Stomach (tissue), 9 donors: ENCODE data around the gene FAM83E. TPM values are rescaled to one million over a fixed set of nuclear protein-coding genes. Genes with fewer than 3 reads are reported as not detected.

Source experiments
- DNase-seq, 2 donors: peaks; one replicate each; pipeline versions ENCODE4 v3.0.0 to v3.0.0-alpha.2; 2013 to 2019
- H3K27ac ChIP-seq, 5 donors: fragments of 200-600 bp in 4 of 5; sonication (generic) in 4 of 5; one replicate each; pipeline ENCODE4 v1.5.1; 2013 to 2019; ENCODE audit warnings: mild to moderate bottlenecking in 1 of 5, moderate library complexity in 1 of 5
- H3K27me3 ChIP-seq, 3 donors: fragments of 200-600 bp; sonication (generic); one replicate each; pipeline ENCODE4 v1.5.1; 2017 to 2019; ENCODE audit warnings: mixed run types in 1 of 3
- H3K36me3 ChIP-seq, 4 donors: fragments of 200-600 bp; sonication (generic); 1 replicate in 3 of 4; 2 replicates in 1 of 4; pipeline ENCODE4 v1.5.1; 2016 to 2019
- H3K4me1 ChIP-seq, 4 donors: fragments of 200-600 bp; sonication (generic); one replicate each; pipeline ENCODE4 v1.5.1; 2016 to 2019
- H3K4me3 ChIP-seq, 4 donors: fragments of 200-600 bp; sonication (generic) in 3 of 4; one replicate each; pipeline ENCODE4 v1.5.1; 2016 to 2019; ENCODE audit warnings: mild to moderate bottlenecking in 1 of 4
- H3K9me3 ChIP-seq, 4 donors: fragments of 200-600 bp; sonication (generic); one replicate each; pipeline ENCODE4 v1.5.1; 2016 to 2019
- CTCF ChIP-seq, 7 experiments: fragments of 450-650 bp in 4 of 7; fragments of 200-600 bp in 3 of 7; sonication (generic) in 3 of 7; IDR thresholded peaks; one replicate each; pipeline ENCODE4 v1.5.1; 2016 to 2019; ENCODE audit warnings: antibody characterized with exemption in 7 of 7, control low read depth in 2 of 7, mild to moderate bottlenecking in 1 of 7
- EP300 ChIP-seq: sonication (generic); formaldehyde crosslinking; IDR thresholded peaks from one replicate; pipeline ENCODE4 v1.6.1; 2017; ENCODE audit warnings: antibody characterized with exemption
- POLR2A ChIP-seq, 4 donors: fragments of 450-650 bp; IDR thresholded peaks; one replicate each; pipeline ENCODE4 v1.6.1; 2016; ENCODE audit warnings: antibody characterized with exemption in 4 of 4, control low read depth in 2 of 4, mild to moderate bottlenecking in 1 of 4, moderate library complexity in 1 of 4
- POLR2AphosphoS5 ChIP-seq, 3 donors: sonication (generic); formaldehyde crosslinking; IDR thresholded peaks; one replicate each; pipeline ENCODE4 v1.6.1; 2016; ENCODE audit warnings: antibody characterized with exemption in 3 of 3
- WGBS, 5 donors: extraction: QIAGEN DNeasy Blood & Tissue Kit in 3 of 5; methylation state at CpG; one replicate each; pipeline versions ENCODE4 v1.1.5 to v1.1.7; 2013 to 2018; 5-methylcytosine and 5-hydroxymethylcytosine counted together
- intact Hi-C: fragments of 100-400 bp; cut with DNase I; formaldehyde crosslinking; loops from one replicate; pipeline ENCODE4 v1.15.1; 2023; ENCODE audit warnings: low total_unique reads
- polyA plus RNA-seq, 3 donors: library from polyadenylated mRNA; stranded (reverse); fragments of 200-250 nt; gene quantifications; one replicate each; pipeline ENCODE4 v1.2.3, GENCODE V29; 2013
- total RNA-seq, 5 donors: library from RNA; depleted of rRNA; stranded (reverse); fragments of >200 nt; gene quantifications; one replicate each; pipeline versions ENCODE4 v1.1.0 to v1.2.3, GENCODE V29; 2014 to 2016
- donor health status: healthy with polysubstance abuse.
- donor health status: Bipolar disorder and iron deficiency.
- donor health status: healthy.

The FAM83E gene
- total and polyA plus RNA-seq, 8 donors, result 13.3 to 275 (median 46.3) TPM

- no peak for DNase-seq
- WGBS, 5 donors, result 0 to 2% (median 1%) methylated on average over 18 of the region's 18 CpGs
- Histone ChIP-seq H3K4me1 (peaks cover 45 to 76% (median 62%) of the 10 kb centered on the region in 4 donors), H3K27ac (peak overlapping the region; percentile 77 to 94 (median 93)), H3K9me3 (no peaks in the 10 kb centered on the region), H3K36me3 (peaks cover 24 to 32% (median 30%) of the 10 kb centered on the region in 4 donors), H3K4me3 (peak overlapping the region; percentile 72 to 93 (median 90)), H3K27me3 (no peaks in the 10 kb centered on the region)
- TF ChIP-seq POLR2AphosphoS5 (IDR thresholded peaks at IDR 0.05), result no peak
- intact Hi-C loops, result no loop called here
These were observed 3.5 kb upstream of the FAM83E start for GRCh38 chr19:48618278-48618915.

GRCh38 chr19:48617146-48617937 lies 2.5 kb upstream of the FAM83E start:
- H3K36me3 ChIP-seq, result peaks cover 24 to 32% (median 30%) of the 10 kb centered on the region in 4 donors

GRCh38 chr19:48616491-48617056 lies 1.7 kb upstream of the FAM83E start:
- TF ChIP-seq POLR2AphosphoS5 (IDR thresholded peaks at IDR 0.05) (no peak), EP300 (no peak), POLR2A (IDR thresholded peaks at IDR 0.05) (no peak), CTCF (IDR thresholded peaks at IDR 0.05) (no peak)
- Histone ChIP-seq H3K27ac (peak overlapping the region; percentile 77 to 94 (median 93)), H3K4me3 (peak overlapping the region in 3 of 4 donors; percentile 72 to 93 (median 90)), H3K4me1 (peaks cover 38 to 71% (median 65%) of the 10 kb centered on the region in 4 donors), H3K9me3 (no peaks in the 10 kb centered on the region), H3K27me3 (no peaks in the 10 kb centered on the region), H3K36me3 (peaks cover 24 to 36% (median 31%) of the 10 kb centered on the region in 4 donors)
- WGBS, 5 donors, result 44 to 50% (median 47%) methylated on average over 12 of the region's 12 CpGs
- intact Hi-C loops, result no loop called here
- no peak for DNase-seq

More at GRCh38 chr19:48617146-48617937, 2.5 kb upstream of the FAM83E start:
- no peaks in the 10 kb centered on the region for H3K9me3 ChIP-seq
- whole genome bisulfite sequencing, 5 donors, result 26 to 44% (median 37%) methylated on average over 13 to 18 of the region's 18 CpGs
- DNase-seq, result peak; percentile 49 to 58
- intact Hi-C loops, result no loop called here
- H3K27me3 ChIP-seq, result no peaks in the 10 kb centered on the region
- peak overlapping the region; percentile 77 to 94 (median 93) for H3K27ac ChIP-seq
- peak overlapping the region; percentile 72 to 93 (median 90) for H3K4me3 ChIP-seq
- peaks cover 38 to 74% (median 65%) of the 10 kb centered on the region in 4 donors for H3K4me1 ChIP-seq
- TF ChIP-seq CTCF (IDR thresholded peaks at IDR 0.05) (peak in 1 of 7 experiments; percentile 9), EP300 (no peak)

GRCh38 chr19:48616041-48616436 lies 1.2 kb upstream of the FAM83E start:
- intact Hi-C loops, result no loop called here
- Histone ChIP-seq H3K4me1 (peaks cover 38 to 71% (median 65%) of the 10 kb centered on the region in 4 donors), H3K9me3 (no peaks in the 10 kb centered on the region), H3K27ac (peak overlapping the region; percentile 77 to 94 (median 93)), H3K4me3 (peak overlapping the region in 2 of 4 donors; percentile 90 to 93), H3K27me3 (no peaks in the 10 kb centered on the region), H3K36me3 (peaks cover 24 to 37% (median 31%) of the 10 kb centered on the region in 4 donors)
- WGBS, 5 donors, result 52 to 66% (median 60%) methylated on average over 8 to 16 of the region's 16 CpGs
- DNase-seq, result no peak
- no peak for TF ChIP-seq POLR2A (IDR thresholded peaks at IDR 0.05)
- no peak for TF ChIP-seq POLR2AphosphoS5 (IDR thresholded peaks at IDR 0.05)
- TF ChIP-seq CTCF (IDR thresholded peaks at IDR 0.05), result no peak
- TF ChIP-seq EP300, result no peak
